GM19193 (cell line): ENCODE measurements around the gene BARX2.

Source experiments
- POLR2A ChIP-seq: IDR thresholded peaks from 4 replicates; pipeline ENCODE4 v1.6.1; 2011; ENCODE audit not compliant: insufficient read depth, insufficient read length; ENCODE audit errors: extremely low read depth

The BARX2 gene

GRCh38 chr11:129416080-129416820 lies 40.6 kb downstream of the BARX2 start:
- no peak for TF ChIP-seq POLR2A

- no peak for TF ChIP-seq POLR2A
These were observed 41.8 kb downstream of the BARX2 start for GRCh38 chr11:129417458-129417857.

GRCh38 chr11:129418039-129418438 lies 42.4 kb downstream of the BARX2 start:
- TF ChIP-seq POLR2A, result no peak

GRCh38 chr11:129419386-129419785 lies 43.7 kb downstream of the BARX2 start:
- TF ChIP-seq POLR2A, result no peak

- TF ChIP-seq POLR2A, result no peak
These were observed 47.8 kb downstream of the BARX2 start for GRCh38 chr11:129423426-129423825.

- no peak for TF ChIP-seq POLR2A
These were observed 49.6 kb downstream of the BARX2 start for GRCh38 chr11:129425214-129425613.

- TF ChIP-seq POLR2A, result no peak
These were observed 50.4 kb downstream of the BARX2 start for GRCh38 chr11:129426038-129426437.

- no peak for TF ChIP-seq POLR2A
These were observed 51.1 kb downstream of the BARX2 start for GRCh38 chr11:129426776-129427175.

GRCh38 chr11:129427376-129427775 lies 51.7 kb downstream of the BARX2 start:
- TF ChIP-seq POLR2A, result no peak

- TF ChIP-seq POLR2A, result no peak
These were observed 52.3 kb downstream of the BARX2 start for GRCh38 chr11:129427816-129428406.

- TF ChIP-seq POLR2A, result no peak
These were observed 52.9 kb downstream of the BARX2 start for GRCh38 chr11:129428557-129428956.

GRCh38 chr11:129434641-129435498 lies 59.2 kb downstream of the BARX2 start:
- TF ChIP-seq POLR2A, result no peak

GRCh38 chr11:129435499-129436245 lies 60.0 kb downstream of the BARX2 start:
- no peak for TF ChIP-seq POLR2A

GRCh38 chr11:129436573-129436972 lies 60.9 kb downstream of the BARX2 start:
- no peak for TF ChIP-seq POLR2A

GRCh38 chr11:129440028-129440713 lies 64.5 kb downstream of the BARX2 start:
- TF ChIP-seq POLR2A, result no peak

GRCh38 chr11:129442171-129442570 lies 66.5 kb downstream of the BARX2 start:
- no peak for TF ChIP-seq POLR2A
